Measurements from ENCODE around the gene UHMK1.

The UHMK1 gene

DNA sequence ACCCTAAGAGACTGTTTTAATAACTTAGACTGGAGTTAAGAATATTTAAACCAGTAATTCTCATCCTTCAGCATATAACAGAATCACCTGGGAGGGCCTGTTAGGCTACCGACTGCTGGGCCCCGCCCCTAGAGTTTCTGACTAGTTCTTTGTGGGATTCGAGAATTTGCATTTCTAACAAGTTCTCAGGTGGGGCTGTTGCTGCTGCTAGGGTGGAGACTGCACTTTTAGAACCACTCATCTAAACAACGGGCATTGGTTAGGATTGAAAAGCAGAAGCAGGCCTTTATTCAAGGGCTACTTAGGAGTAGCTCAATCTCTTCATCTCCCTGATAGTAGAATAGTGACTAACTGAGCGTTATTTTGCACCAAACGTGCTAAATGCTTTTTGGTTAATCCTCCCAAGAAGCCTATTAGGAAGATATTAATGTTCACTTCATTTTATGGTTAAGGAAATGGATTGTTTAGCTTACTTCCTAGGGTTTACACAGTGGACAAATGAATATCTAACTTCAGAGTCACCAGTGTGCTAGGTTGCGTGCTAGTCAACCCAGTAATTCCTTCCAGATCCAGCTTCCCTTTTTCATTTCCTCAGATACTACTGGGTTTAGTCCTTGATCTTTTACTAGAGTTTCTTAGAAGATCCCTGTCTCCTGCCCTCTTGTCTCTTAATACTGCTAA lies 32.8 kb downstream of the UHMK1 start:
- DNase-seq: peak; percentile 31 to 76 (median 57)

GRCh38 chr1:162530988-162531319 lies 33.3 kb downstream of the UHMK1 start:
- no peak for DNase-seq

- no peak for DNase-seq
Observed at GRCh38 chr1:162535501-162535900, 37.9 kb downstream of the UHMK1 start.

GRCh38 chr1:162536511-162536910 lies 38.9 kb downstream of the UHMK1 start:
- no peak for DNase-seq

- no peak for DNase-seq
Observed at GRCh38 chr1:162537216-162537615, 39.6 kb downstream of the UHMK1 start.

- no peak for DNase-seq
Observed at GRCh38 chr1:162538815-162539431, 41.3 kb downstream of the UHMK1 start.

GRCh38 chr1:162541619-162542141 lies 44.1 kb downstream of the UHMK1 start:
- DNase-seq: no peak

DNA sequence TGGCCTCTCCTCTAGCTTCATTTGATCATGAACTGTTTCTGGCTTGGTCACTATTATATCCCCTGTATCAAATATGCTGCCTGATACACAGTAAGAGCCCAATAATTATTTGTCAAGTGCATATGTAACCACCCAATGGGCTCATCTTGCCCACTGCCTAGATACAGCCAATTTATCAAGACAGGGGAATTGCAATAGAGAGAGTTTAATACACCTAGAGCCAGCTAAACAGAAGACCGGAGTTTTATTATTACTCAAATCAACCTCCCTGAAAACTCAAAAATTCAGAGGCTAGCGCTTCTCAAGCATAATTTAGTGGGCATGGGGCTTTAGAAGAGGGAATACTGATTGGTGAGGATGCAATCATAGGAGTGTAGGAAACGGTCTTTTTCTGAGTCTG lies 45.6 kb downstream of the UHMK1 start:
- no peak for DNase-seq

DNA sequence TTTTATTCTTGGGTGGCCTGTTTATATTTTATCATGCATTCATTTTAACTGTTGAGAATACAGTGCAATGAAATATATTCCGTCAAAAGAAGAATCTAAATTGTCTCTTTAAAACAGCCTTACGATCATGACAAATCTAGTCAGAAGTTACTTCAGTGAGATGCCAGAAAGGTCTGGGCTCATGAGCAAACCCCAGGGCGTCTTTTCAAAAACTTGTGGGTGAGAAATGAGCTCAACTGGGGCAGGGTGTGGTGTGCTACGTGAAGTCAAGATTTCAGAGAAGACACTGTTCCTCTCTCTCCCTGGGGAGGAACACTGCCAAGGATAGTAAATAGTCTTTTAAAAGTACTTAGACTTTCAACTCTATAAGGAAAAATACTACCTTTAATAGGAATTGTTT lies 50.6 kb downstream of the UHMK1 start:
- no peak for DNase-seq

DNA sequence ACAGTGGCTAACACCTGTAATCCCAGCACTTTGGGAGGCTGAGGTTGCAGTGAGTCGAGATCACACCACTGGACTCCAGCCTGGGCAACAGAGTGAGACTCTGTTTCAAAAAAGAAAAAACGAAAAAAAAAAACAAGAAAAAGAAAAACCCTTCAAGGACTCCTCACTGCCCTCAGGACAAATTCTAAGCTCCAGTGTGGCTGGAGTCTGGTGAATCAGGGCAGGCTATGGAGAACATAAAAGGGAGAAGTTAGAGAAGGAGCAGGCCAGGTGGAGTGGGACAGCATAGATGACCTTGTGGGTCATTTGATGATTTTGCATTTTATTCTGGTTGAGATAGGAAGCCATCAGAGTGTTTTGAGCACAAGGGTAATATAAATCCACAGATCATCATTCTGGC lies 51.4 kb downstream of the UHMK1 start:
- no peak for DNase-seq

DNA sequence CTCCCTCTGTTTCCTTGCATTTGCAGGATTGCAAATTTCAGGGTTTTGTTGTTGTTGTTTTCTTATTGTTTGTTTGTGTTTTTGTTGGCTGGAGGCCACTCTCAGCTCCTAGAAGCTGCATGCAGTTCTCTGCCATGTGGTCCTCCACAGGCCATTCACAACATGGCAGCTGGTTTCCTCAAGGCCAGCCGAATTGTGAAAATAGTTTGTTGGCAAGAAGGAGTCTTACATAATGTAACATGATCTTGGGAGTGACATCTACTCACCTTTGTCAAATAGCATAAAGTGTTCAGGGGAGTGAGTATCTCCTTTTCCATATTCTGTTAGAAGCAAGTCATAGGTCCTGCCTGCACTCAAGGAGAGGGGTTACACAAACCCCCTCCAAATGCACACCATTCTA lies 53.3 kb downstream of the UHMK1 start:
- DNase-seq: no peak

GRCh38 chr1:162551969-162552683 lies 54.5 kb downstream of the UHMK1 start:
- no peak for DNase-seq

GRCh38 chr1:162552684-162553252 lies 55.1 kb downstream of the UHMK1 start:
- no peak for DNase-seq

DNA sequence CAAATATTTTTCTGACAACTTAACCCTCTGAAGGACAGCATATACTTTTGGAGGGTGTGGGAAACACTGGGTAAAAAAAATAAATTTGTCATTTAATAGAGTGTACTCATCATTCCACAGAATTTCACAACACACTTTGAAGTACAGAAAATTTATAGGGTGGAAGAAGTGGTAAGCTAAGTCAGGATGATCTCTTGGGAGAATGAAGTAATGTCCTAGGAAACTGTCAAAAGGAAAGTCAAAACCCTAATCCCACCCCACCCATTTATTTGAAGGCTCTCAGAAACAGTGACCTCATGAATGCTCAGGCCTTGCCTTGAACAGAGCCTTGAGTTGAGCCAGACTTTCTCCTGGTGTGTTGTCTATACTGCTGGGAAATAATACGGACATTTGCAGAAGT lies 56.6 kb downstream of the UHMK1 start:
- DNase-seq: no peak

DNA sequence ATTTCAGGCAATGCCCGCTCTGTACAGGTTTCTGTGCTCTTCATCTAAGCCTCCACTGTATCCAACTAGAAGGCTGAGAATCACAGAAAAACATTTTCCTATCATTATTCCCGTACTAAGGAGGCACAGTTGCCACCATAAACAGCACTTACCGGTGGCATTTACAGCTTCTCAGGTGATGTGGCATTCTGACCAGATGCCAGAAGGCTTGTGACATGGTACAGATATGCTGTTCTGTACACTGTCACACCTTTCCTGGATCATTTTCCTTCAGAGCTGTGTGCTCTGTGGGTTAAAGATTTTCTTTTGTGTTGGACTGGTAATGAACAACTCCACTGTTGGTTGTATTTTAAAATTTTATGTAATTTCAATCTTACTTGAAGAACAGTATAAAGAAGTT lies 59.9 kb downstream of the UHMK1 start:
- no peak for DNase-seq

- DNase-seq: peak in 3 of 4 experiments; percentile 2 to 16 (median 16)
Observed at GRCh38 chr1:162560303-162561036, 62.9 kb downstream of the UHMK1 start.

- DNase-seq: peak; percentile 98 to 99 (median 99)
Observed at GRCh38 chr1:162561037-162561615, 63.5 kb downstream of the UHMK1 start.

GRCh38 chr1:162561616-162562469 lies 64.2 kb downstream of the UHMK1 start, which contains the start of gene UAP1:
Gene UAP1 (plus strand): TSS chr1:162561722. CDS start chr1:162566069, 4,347 bp downstream.
- DNase-seq: no peak

GRCh38 chr1:162562470-162562828 lies 64.8 kb downstream of the UHMK1 start:
- DNase-seq: peak in 1 of 4 experiments; percentile 18

DNA sequence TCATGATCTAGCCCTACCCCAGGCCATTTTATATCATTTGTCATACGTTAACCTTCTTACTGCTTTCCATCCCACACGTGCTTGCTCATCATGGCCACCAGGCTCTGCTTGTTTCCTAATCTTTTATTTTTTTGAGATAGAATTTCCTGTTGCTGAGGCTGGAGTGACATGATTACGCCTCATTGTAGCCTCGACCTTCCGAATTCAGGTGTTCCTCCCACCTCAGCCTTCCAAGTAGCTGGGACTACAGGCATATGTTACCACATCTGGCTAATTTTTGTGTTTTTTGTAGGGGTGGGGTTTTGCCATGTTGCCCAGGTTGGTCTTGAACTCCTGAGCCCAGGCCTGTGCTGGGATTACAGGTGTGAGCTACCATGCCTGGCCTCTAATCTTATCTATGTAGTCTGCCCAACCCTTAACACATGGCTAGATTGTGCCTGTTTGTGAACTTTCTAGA lies 67.2 kb downstream of the UHMK1 start:
- peak; percentile 8 to 47 (median 26) for DNase-seq

GRCh38 chr1:162565460-162565859 lies 67.8 kb downstream of the UHMK1 start:
- no peak for DNase-seq
